ENCODE measurements around the gene EDA2R. TPM values are rescaled to one million over a fixed set of nuclear protein-coding genes. Genes with fewer than 3 reads are reported as not detected.

The EDA2R gene
- polyA plus RNA-seq, 1 donor (not counting 4 experiments of a cell fraction or from before 2014, with no cell fraction given): 3.7 TPM

DNA sequence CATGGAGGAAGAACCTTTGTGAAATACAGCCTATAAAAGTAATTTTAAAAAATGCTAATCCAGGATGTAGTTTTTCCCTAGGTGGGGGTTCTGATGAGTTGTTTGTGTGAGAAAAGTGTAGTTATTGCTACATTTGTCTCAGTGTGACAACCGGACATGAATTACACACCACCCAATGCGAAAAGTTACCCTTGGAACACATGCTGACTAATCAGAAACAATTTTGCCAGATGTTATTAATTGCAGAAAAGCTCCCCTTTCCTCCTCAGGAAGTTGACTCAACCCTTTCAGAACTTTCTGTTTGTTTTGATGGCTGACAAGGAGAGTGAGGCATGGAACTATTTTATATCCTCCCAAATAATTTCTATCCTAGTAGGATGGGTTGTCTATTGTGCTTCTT lies 38.1 kb upstream of the EDA2R start:
- no peaks in the 10 kb centered on the region for H3K36me3 ChIP-seq (ENCODE audit: control insufficient read depth in 2 of 2, extremely low read depth in 1 of 2, insufficient read depth in 2 of 2, low read length in 2 of 2)
- FAIRE-seq: no peak
- H3K4me2 ChIP-seq (ENCODE audit: control insufficient read depth, extremely low read depth, insufficient read depth, low read depth, low read length): no peak overlapping the region
- H3K9me1 ChIP-seq (ENCODE audit: control insufficient read depth, extremely low read depth, insufficient read depth, low read length): no peaks in the 10 kb centered on the region
- H3K27ac ChIP-seq (ENCODE audit: control insufficient read depth, insufficient read depth, low read length): no peak overlapping the region
- H3K27me3 ChIP-seq (ENCODE audit: control insufficient read depth, extremely low read depth, insufficient read depth, low read length): no peaks in the 10 kb centered on the region
- H4K20me1 ChIP-seq (ENCODE audit: control insufficient read depth, extremely low read depth, insufficient read depth, low read length): no peaks in the 10 kb centered on the region
- no peaks in the 10 kb centered on the region for H3K9me3 ChIP-seq (ENCODE audit: control insufficient read depth, low read depth, low read length)
- no peak overlapping the region for H3K4me3 ChIP-seq (ENCODE audit: control insufficient read depth in 2 of 3, extremely low read depth in 1 of 3, insufficient read depth in 2 of 3, low read depth in 1 of 3, low read length in 3 of 3)
- no peak for TF ChIP-seq EZH2 (IDR thresholded peaks at IDR 0.05; ENCODE audit: low read length)
- TF ChIP-seq, protein P1, sequence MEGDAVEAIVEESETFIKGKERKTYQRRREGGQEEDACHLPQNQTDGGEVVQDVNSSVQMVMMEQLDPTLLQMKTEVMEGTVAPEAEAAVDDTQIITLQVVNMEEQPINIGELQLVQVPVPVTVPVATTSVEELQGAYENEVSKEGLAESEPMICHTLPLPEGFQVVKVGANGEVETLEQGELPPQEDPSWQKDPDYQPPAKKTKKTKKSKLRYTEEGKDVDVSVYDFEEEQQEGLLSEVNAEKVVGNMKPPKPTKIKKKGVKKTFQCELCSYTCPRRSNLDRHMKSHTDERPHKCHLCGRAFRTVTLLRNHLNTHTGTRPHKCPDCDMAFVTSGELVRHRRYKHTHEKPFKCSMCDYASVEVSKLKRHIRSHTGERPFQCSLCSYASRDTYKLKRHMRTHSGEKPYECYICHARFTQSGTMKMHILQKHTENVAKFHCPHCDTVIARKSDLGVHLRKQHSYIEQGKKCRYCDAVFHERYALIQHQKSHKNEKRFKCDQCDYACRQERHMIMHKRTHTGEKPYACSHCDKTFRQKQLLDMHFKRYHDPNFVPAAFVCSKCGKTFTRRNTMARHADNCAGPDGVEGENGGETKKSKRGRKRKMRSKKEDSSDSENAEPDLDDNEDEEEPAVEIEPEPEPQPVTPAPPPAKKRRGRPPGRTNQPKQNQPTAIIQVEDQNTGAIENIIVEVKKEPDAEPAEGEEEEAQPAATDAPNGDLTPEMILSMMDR (optimal IDR thresholded peaks at IDR 0.05 in 1 of 3, IDR thresholded peaks at IDR 0.05 in 1 of 3, conservative IDR thresholded peaks at IDR 0.05 in 1 of 3; ENCODE audit: extremely low read depth in 1 of 3, insufficient read depth in 2 of 3, low read length in 3 of 3): no peak
- dilution Hi-C loops (cut with MboI; ENCODE audit: extremely low pct_ligation_motif_present, low sequenced_read_pairs): no loop called here
- no peak overlapping the region for H3K9ac ChIP-seq (ENCODE audit: control insufficient read depth, extremely low read depth, insufficient read depth, low read length)
- no peak overlapping the region for H2AFZ ChIP-seq (ENCODE audit: control insufficient read depth, low read length)
- no peak for DNase-seq (ENCODE audit: low read depth, low spot score)
- peaks cover 3% of the 10 kb centered on the region for H3K4me1 ChIP-seq (ENCODE audit: control insufficient read depth, extremely low read depth, insufficient read depth, low read length)
- H3K79me2 ChIP-seq (ENCODE audit: control insufficient read depth, insufficient read depth, low read length): no peaks in the 10 kb centered on the region

DNA sequence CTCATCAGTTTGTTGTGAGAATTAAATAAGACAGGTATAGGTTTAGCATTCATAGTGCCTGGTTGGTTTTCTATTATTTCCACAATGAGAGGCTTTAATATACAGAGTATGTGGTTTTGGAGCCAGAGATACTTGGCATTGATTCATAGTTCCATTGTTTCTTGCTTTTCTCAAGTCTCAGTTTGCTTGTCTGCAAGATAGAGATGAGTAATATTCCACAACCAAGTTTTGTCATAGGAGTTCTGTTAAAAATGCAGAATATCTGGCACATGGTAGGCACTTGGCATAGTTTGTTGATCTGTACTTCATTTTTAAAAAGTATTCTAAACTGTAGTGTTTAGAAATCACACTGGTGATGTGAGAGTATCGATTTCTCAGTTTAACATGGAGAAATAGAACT lies 37.5 kb upstream of the EDA2R start:
- no peak overlapping the region for H3K27ac ChIP-seq (ENCODE audit: control insufficient read depth, insufficient read depth, low read length)
- no peaks in the 10 kb centered on the region for H3K9me1 ChIP-seq (ENCODE audit: control insufficient read depth, extremely low read depth, insufficient read depth, low read length)
- H3K79me2 ChIP-seq (ENCODE audit: control insufficient read depth, insufficient read depth, low read length): no peaks in the 10 kb centered on the region
- DNase-seq (ENCODE audit: low read depth, low spot score) (no peak), FAIRE-seq (no peak)
- TF ChIP-seq, protein P1 (optimal IDR thresholded peaks at IDR 0.05 in 1 of 3, IDR thresholded peaks at IDR 0.05 in 1 of 3, conservative IDR thresholded peaks at IDR 0.05 in 1 of 3; ENCODE audit: extremely low read depth in 1 of 3, insufficient read depth in 2 of 3, low read length in 3 of 3): no peak
- no peak for TF ChIP-seq EZH2 (IDR thresholded peaks at IDR 0.05; ENCODE audit: low read length)
- dilution Hi-C loops (cut with MboI; ENCODE audit: extremely low pct_ligation_motif_present, low sequenced_read_pairs): no loop called here
- H3K9me3 ChIP-seq (ENCODE audit: control insufficient read depth, low read depth, low read length): no peaks in the 10 kb centered on the region
- no peak overlapping the region for H3K9ac ChIP-seq (ENCODE audit: control insufficient read depth, extremely low read depth, insufficient read depth, low read length)
- H4K20me1 ChIP-seq (ENCODE audit: control insufficient read depth, extremely low read depth, insufficient read depth, low read length): no peaks in the 10 kb centered on the region
- H3K4me1 ChIP-seq (ENCODE audit: control insufficient read depth, extremely low read depth, insufficient read depth, low read length): peaks cover 3% of the 10 kb centered on the region
- no peak overlapping the region for H2AFZ ChIP-seq (ENCODE audit: control insufficient read depth, low read length)
- H3K36me3 ChIP-seq (ENCODE audit: control insufficient read depth in 2 of 2, extremely low read depth in 1 of 2, insufficient read depth in 2 of 2, low read length in 2 of 2): no peaks in the 10 kb centered on the region
- no peaks in the 10 kb centered on the region for H3K27me3 ChIP-seq (ENCODE audit: control insufficient read depth, extremely low read depth, insufficient read depth, low read length)
- H3K4me2 ChIP-seq (ENCODE audit: control insufficient read depth, extremely low read depth, insufficient read depth, low read depth, low read length): no peak overlapping the region
- no peak overlapping the region for H3K4me3 ChIP-seq (ENCODE audit: control insufficient read depth in 2 of 3, extremely low read depth in 1 of 3, insufficient read depth in 2 of 3, low read depth in 1 of 3, low read length in 3 of 3)
